Measurements from ENCODE around the gene AKAP5.

Gene AKAP5

GRCh38 chr14:64520699-64521098 is 55.4 kb downstream of the AKAP5 start:
- ChIA-PET CTCF (interaction anchor here (1.3 to 8.3 kb wide), 3 partner anchors 10 to 16 kb away, joined by 3 to 83 read pairs (median 6); no protein-coding TSS in a partner anchor), POLR2A (no interaction called here)
- H3K4me3 ChIP-seq (ENCODE audit: low read depth, low read length) = no peak overlapping the region
- TF ChIP-seq CTCF (IDR thresholded peaks at IDR 0.05; ENCODE audit: insufficient read depth, low read length, missing control alignments) = no peak
- DNase-seq (ENCODE audit: low read depth, low spot score) = no peak

GRCh38 chr14:64522591-64523355 is 57.5 kb downstream of the AKAP5 start:
- POLR2A ChIA-PET = no interaction called here
- DNase-seq (ENCODE audit: low read depth, low spot score) = no peak
- no peak overlapping the region for H3K4me3 ChIP-seq (ENCODE audit: low read depth, low read length)
- CTCF ChIA-PET = interaction anchor here (0.7 to 8.3 kb wide), 4 partner anchors 12 to 149 kb away, joined by 4 to 83 read pairs (median 4); partner anchors contain the start of genes HSPA2 and ZBTB1
- TF ChIP-seq CTCF (IDR thresholded peaks at IDR 0.05; ENCODE audit: insufficient read depth, low read length, missing control alignments) = no peak

Measured in AG04449 (cell line).